GM12878 (cell line): ENCODE data around the gene FSCB. TPM values are rescaled to one million over a fixed set of nuclear protein-coding genes. Genes with fewer than 3 reads are reported as not detected.

Experiments
- ATAC-seq: fragments of 200-7000 bp; cut with Tn5 transposase; 3 replicates; pipeline ENCODE4 v1.9.1; 2020; ENCODE audit warnings: mild to moderate bottlenecking, moderate library complexity
- BruUV-seq: library from RNA; stranded (reverse); fragments of 400-500 nt; replicated peaks from 2 replicates; lab custom pipeline; 2021; lab: Mats Ljungman, UMichigan
- CTCF ChIA-PET: fragments of 300-600 bp; sonication (Branson Sonifier 250); formaldehyde crosslinking; extraction: SDS; loops from one replicate; lab custom pipeline; 2021; ENCODE audit warnings: inconsistent platforms; lab: Yijun Ruan, JAX
- POLR2A ChIA-PET: fragments of 350-600 bp; formaldehyde crosslinking; extraction: SDS; loops from one replicate; lab custom pipeline; 2021; ENCODE audit warnings: inconsistent platforms; lab: Charles Lee
- RAD21 ChIA-PET: fragments of 300-600 bp; sonication (Branson Sonifier 250); formaldehyde crosslinking; loops from one replicate; lab custom pipeline; 2023; ENCODE audit warnings: antibody characterized with exemption; ENCODE audit not compliant: unreplicated experiment; lab: Charles Lee
- SMC1A ChIA-PET: fragments of 300-600 bp; sonication (Branson Sonifier 250); formaldehyde crosslinking; loops from one replicate; lab custom pipeline; 2023; ENCODE audit not compliant: unreplicated experiment, uncharacterized antibody; lab: Charles Lee
- DNase-seq: peaks from one replicate; pipeline ENCODE4 v3.0.0-alpha.2; 2011; ENCODE audit warnings: low read depth, low spot score
- FAIRE-seq: peaks from 3 replicates; lab custom pipeline; 2011; peaks lifted over from hg19 to GRCh38; lab: Jason Lieb, UNC
- H2AFZ ChIP-seq: 2 replicates; pipeline ENCODE4 v1.6.0; 2011; ENCODE audit warnings: low read depth, low read length, control low read depth; ENCODE audit not compliant: control insufficient read depth
- H3K27ac ChIP-seq: 2 replicates; pipeline ENCODE4 v1.5.1; 2011; ENCODE audit warnings: control low read depth; ENCODE audit not compliant: control insufficient read depth, insufficient read depth
- H3K27me3 ChIP-seq, 2 experiments: replicated peaks in 1 of 2; 2 replicates each; pipeline versions ENCODE4 v1.6.0 to v1.6.1; 2011; ENCODE audit warnings: low read length in 1 of 2; ENCODE audit not compliant: control insufficient read depth in 2 of 2, insufficient read depth in 2 of 2
- H3K36me3 ChIP-seq, 2 experiments: 2 replicates each; pipeline ENCODE4 v1.5.1; 2011; ENCODE audit warnings: low read length in 1 of 2; ENCODE audit not compliant: control insufficient read depth in 2 of 2, insufficient read depth in 2 of 2
- H3K4me1 ChIP-seq: 2 replicates; pipeline ENCODE4 v1.6.1; 2011; ENCODE audit warnings: mild to moderate bottlenecking, low read length, moderate library complexity, mixed read lengths; ENCODE audit not compliant: control insufficient read depth, insufficient read depth
- H3K4me2 ChIP-seq: 2 replicates; pipeline ENCODE4 v1.6.0; 2011; ENCODE audit warnings: control low read depth; ENCODE audit not compliant: control insufficient read depth, insufficient read depth
- H3K4me3 ChIP-seq: fragments of 200-600 bp; sonication (generic); 2 replicates; pipeline ENCODE4 v1.5.1; 2016
- H3K79me2 ChIP-seq: 2 replicates; pipeline ENCODE4 v1.6.0; 2011; ENCODE audit warnings: low read length; ENCODE audit not compliant: control insufficient read depth, insufficient read depth
- H3K9ac ChIP-seq: 2 replicates; pipeline ENCODE4 v1.8.0; 2011; ENCODE audit warnings: low read length, control low read depth, mixed read lengths; ENCODE audit not compliant: control insufficient read depth, insufficient read depth
- H3K9me3 ChIP-seq: replicated peaks from 3 replicates; pipeline ENCODE4 v1.5.1; 2011; ENCODE audit warnings: mild to moderate bottlenecking, low read length; ENCODE audit not compliant: control insufficient read depth, insufficient read depth
- H4K20me1 ChIP-seq: 2 replicates; pipeline ENCODE4 v1.6.0; 2011; ENCODE audit not compliant: control insufficient read depth, insufficient read depth
- CREM ChIP-seq: IDR thresholded peaks from 2 replicates; pipeline ENCODE4 v1.6.1; 2014; ENCODE audit warnings: antibody characterized with exemption, low read depth
- HDAC6 ChIP-seq: fragments of 200-600 bp; sonication (generic); IDR thresholded peaks from one replicate; pipeline ENCODE4 v1.8.0; 2017; ENCODE audit warnings: antibody characterized with exemption; ENCODE audit not compliant: unreplicated experiment
- NBN ChIP-seq: fragments of 450-650 bp; IDR thresholded peaks from 2 replicates; pipeline ENCODE4 v1.6.1; 2016
- SIN3A ChIP-seq: IDR thresholded peaks from 2 replicates; pipeline ENCODE4 v1.6.1; 2012; ENCODE audit warnings: low read depth, low read length, improper control_type of control experiment
- WGBS: methylation state at CpG from one replicate; pipeline ENCODE4 v1.1.6; 2016; ENCODE audit warnings: low lambda C conversion rate; ENCODE audit not compliant: insufficient replicate concordance, insufficient coverage; ENCODE audit errors: missing lambda C conversion rate; 5-methylcytosine and 5-hydroxymethylcytosine counted together
- in situ Hi-C: fragments of 300-500 bp; cut with MboI; formaldehyde crosslinking; loops from 9 replicates; pipeline ENCODE4 v1.14.3; 2018; ENCODE audit warnings: mixed read lengths
- intact Hi-C: fragments of 100-400 bp; cut with micrococcal nuclease; formaldehyde crosslinking; loops from one replicate; pipeline ENCODE4 v1.14.2; 2022; ENCODE audit not compliant: unreplicated experiment
- polyA plus RNA-seq, 11 experiments: library from polyadenylated mRNA; depleted of rRNA in 4 of 11; unstranded in 6 of 11; stranded (reverse) in 5 of 11; fragments of >200 nt; fragmentation: Nextera tagmentation in 4 of 11; fragmentation: Illumina TruSeq in 1 of 11; extraction: Ambion mirVana in 4 of 11; extraction: Trizol in 1 of 11; gene quantifications; 1 replicate in 1 of 11; 2 replicates in 10 of 11; pipeline versions ENCODE4 v1.2.1 to v1.2.3, GENCODE V29; 2011 to 2016; ENCODE audit warnings: inconsistent platforms in 2 of 11, missing spikeins in 2 of 11, low read depth in 1 of 11
- total RNA-seq, 4 experiments: library from RNA; depleted of rRNA in 3 of 4; stranded (reverse); fragments of >200 nt in 3 of 4; fragmentation: Illumina TruSeq in 1 of 4; extraction: Trizol in 1 of 4; gene quantifications; 2 replicates each; pipeline versions ENCODE4 v1.2.1 to v1.2.3, GENCODE V29; 2013 to 2021
- TF ChIP-seq, protein P1 (sequence below): IDR thresholded peaks from 2 replicates; pipeline ENCODE4 v1.6.1; 2011; ENCODE audit warnings: borderline replicate concordance, low read depth, mild to moderate bottlenecking, moderate library complexity, mixed read lengths, low read length; ENCODE audit not compliant: insufficient read depth; ENCODE audit errors: extremely low read length
- TF ChIP-seq, protein P2 (sequence below): IDR thresholded peaks from 2 replicates; pipeline ENCODE4 v1.6.1; 2012; ENCODE audit warnings: mild to moderate bottlenecking, low read depth, low read length
- TF ChIP-seq, protein P3 (sequence below): fragments of 450-650 bp; IDR thresholded peaks from 2 replicates; pipeline ENCODE4 v1.6.1; 2017; ENCODE audit warnings: mild to moderate bottlenecking, low read depth, inconsistent platforms; ENCODE audit not compliant: poor library complexity, severe bottlenecking
- TF ChIP-seq, protein P4 (sequence below): fragments of 450-650 bp; IDR thresholded peaks from 2 replicates; pipeline ENCODE4 v1.6.1; 2017; ENCODE audit warnings: low read depth, mild to moderate bottlenecking, moderate library complexity

The FSCB gene
- total and polyA plus RNA-seq, 10 of the 15 experiments (the other 5 are each of a cell fraction or from before 2014, with no cell fraction given) = not detected

DNA sequence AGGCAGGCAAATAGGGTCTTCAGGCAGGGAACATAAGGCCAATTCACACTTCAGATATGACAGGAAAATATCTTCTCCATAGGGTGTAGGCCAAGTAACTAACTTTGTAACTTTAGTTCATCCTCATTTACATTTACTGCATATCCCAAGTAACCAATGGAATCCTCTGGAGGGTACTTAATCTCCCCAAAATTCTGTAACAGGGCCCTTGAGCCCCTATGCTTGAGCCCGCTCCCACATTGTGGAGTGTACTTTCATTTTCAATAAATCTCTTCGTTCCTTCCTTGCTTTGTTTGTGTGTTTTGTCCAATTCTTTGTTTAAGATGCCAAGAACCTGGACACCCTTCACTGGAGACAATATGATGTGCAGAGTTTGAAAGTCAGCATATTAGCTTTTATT, 45.3 kb downstream of the FSCB start:
- Histone ChIP-seq H3K79me2 (no peaks in the 10 kb centered on the region), H4K20me1 (no peaks in the 10 kb centered on the region), H3K9ac (no peak overlapping the region), H3K4me2 (no peak overlapping the region), H3K4me1 (no peaks in the 10 kb centered on the region), H3K9me3 (no peaks in the 10 kb centered on the region), H3K27me3 (no peaks in the 10 kb centered on the region), H3K36me3 (no peaks in the 10 kb centered on the region), H2AFZ (no peak overlapping the region), H3K4me3 (no peak overlapping the region), H3K27ac (no peak overlapping the region)
- ChIA-PET POLR2A (no interaction called here), CTCF (no interaction called here), SMC1A (no interaction called here), RAD21 (no interaction called here)
- 17% methylated on average over 2 of the region's 2 CpGs for WGBS
- TF ChIP-seq, protein P1, sequence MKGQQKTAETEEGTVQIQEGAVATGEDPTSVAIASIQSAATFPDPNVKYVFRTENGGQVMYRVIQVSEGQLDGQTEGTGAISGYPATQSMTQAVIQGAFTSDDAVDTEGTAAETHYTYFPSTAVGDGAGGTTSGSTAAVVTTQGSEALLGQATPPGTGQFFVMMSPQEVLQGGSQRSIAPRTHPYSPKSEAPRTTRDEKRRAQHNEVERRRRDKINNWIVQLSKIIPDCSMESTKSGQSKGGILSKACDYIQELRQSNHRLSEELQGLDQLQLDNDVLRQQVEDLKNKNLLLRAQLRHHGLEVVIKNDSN = no peak
- TF ChIP-seq SIN3A (no peak), NBN (no peak), CREM (no peak), HDAC6 (no peak)
- TF ChIP-seq, protein P2, sequence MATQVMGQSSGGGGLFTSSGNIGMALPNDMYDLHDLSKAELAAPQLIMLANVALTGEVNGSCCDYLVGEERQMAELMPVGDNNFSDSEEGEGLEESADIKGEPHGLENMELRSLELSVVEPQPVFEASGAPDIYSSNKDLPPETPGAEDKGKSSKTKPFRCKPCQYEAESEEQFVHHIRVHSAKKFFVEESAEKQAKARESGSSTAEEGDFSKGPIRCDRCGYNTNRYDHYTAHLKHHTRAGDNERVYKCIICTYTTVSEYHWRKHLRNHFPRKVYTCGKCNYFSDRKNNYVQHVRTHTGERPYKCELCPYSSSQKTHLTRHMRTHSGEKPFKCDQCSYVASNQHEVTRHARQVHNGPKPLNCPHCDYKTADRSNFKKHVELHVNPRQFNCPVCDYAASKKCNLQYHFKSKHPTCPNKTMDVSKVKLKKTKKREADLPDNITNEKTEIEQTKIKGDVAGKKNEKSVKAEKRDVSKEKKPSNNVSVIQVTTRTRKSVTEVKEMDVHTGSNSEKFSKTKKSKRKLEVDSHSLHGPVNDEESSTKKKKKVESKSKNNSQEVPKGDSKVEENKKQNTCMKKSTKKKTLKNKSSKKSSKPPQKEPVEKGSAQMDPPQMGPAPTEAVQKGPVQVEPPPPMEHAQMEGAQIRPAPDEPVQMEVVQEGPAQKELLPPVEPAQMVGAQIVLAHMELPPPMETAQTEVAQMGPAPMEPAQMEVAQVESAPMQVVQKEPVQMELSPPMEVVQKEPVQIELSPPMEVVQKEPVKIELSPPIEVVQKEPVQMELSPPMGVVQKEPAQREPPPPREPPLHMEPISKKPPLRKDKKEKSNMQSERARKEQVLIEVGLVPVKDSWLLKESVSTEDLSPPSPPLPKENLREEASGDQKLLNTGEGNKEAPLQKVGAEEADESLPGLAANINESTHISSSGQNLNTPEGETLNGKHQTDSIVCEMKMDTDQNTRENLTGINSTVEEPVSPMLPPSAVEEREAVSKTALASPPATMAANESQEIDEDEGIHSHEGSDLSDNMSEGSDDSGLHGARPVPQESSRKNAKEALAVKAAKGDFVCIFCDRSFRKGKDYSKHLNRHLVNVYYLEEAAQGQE = no peak
- TF ChIP-seq, protein P3, sequence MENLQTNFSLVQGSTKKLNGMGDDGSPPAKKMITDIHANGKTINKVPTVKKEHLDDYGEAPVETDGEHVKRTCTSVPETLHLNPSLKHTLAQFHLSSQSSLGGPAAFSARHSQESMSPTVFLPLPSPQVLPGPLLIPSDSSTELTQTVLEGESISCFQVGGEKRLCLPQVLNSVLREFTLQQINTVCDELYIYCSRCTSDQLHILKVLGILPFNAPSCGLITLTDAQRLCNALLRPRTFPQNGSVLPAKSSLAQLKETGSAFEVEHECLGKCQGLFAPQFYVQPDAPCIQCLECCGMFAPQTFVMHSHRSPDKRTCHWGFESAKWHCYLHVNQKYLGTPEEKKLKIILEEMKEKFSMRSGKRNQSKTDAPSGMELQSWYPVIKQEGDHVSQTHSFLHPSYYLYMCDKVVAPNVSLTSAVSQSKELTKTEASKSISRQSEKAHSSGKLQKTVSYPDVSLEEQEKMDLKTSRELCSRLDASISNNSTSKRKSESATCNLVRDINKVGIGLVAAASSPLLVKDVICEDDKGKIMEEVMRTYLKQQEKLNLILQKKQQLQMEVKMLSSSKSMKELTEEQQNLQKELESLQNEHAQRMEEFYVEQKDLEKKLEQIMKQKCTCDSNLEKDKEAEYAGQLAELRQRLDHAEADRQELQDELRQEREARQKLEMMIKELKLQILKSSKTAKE = no peak
- TF ChIP-seq, protein P4, sequence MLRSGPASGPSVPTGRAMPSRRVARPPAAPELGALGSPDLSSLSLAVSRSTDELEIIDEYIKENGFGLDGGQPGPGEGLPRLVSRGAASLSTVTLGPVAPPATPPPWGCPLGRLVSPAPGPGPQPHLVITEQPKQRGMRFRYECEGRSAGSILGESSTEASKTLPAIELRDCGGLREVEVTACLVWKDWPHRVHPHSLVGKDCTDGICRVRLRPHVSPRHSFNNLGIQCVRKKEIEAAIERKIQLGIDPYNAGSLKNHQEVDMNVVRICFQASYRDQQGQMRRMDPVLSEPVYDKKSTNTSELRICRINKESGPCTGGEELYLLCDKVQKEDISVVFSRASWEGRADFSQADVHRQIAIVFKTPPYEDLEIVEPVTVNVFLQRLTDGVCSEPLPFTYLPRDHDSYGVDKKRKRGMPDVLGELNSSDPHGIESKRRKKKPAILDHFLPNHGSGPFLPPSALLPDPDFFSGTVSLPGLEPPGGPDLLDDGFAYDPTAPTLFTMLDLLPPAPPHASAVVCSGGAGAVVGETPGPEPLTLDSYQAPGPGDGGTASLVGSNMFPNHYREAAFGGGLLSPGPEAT = no peak
- BruUV-seq = no TSS peak
- in situ Hi-C loops (no loop called here), intact Hi-C loops (no loop called here)
- ATAC-seq (no peak), DNase-seq (no peak), FAIRE-seq (no peak)
